Gastroesophageal sphincter (tissue), 3 donors: ENCODE data around the gene CBFB.

ENCODE experiments used
- EP300 ChIP-seq: sonication (generic); formaldehyde crosslinking; IDR thresholded peaks from one replicate; pipeline ENCODE4 v1.6.1; 2017; ENCODE audit warnings: antibody characterized with exemption, mild to moderate bottlenecking
- POLR2A ChIP-seq, 2 donors: fragments of 450-650 bp; IDR thresholded peaks; one replicate each; pipeline ENCODE4 v1.6.1; 2017; ENCODE audit warnings: antibody characterized with exemption in 2 of 2, mild to moderate bottlenecking in 2 of 2, moderate library complexity in 1 of 2
- POLR2AphosphoS5 ChIP-seq: sonication (generic); formaldehyde crosslinking; IDR thresholded peaks from one replicate; pipeline ENCODE4 v1.6.1; 2017; ENCODE audit warnings: antibody characterized with exemption
- TF ChIP-seq, protein P1 (sequence below), 4 experiments: fragments of 200-600 bp in 2 of 4; fragments of 450-650 bp in 2 of 4; sonication (generic) in 1 of 4; IDR thresholded peaks; one replicate each; pipeline ENCODE4 v1.5.1; 2017 to 2019; ENCODE audit warnings: antibody characterized with exemption in 4 of 4, mild to moderate bottlenecking in 2 of 4, moderate library complexity in 2 of 4

DNA sequence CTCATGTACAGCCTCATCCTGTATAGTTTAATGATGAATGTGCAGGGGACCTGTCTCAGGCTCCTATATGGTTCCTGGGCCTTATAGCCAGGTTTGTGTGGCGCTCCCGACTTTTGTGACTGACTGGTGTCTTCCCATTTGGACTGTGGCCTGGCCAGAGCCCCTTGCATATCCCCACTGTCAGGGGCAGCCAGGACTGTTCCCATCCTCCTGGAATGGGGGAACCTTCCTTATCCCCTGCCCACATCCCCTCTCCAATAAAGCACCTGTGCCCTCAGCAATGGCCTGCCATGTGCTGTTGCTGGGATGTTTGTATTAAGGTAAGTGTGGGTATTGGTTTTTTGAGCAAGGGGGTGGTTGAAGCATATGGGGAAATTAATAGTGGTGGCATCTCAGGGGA lies 119.3 kb downstream of the CBFB start:
- TF ChIP-seq, protein P1, sequence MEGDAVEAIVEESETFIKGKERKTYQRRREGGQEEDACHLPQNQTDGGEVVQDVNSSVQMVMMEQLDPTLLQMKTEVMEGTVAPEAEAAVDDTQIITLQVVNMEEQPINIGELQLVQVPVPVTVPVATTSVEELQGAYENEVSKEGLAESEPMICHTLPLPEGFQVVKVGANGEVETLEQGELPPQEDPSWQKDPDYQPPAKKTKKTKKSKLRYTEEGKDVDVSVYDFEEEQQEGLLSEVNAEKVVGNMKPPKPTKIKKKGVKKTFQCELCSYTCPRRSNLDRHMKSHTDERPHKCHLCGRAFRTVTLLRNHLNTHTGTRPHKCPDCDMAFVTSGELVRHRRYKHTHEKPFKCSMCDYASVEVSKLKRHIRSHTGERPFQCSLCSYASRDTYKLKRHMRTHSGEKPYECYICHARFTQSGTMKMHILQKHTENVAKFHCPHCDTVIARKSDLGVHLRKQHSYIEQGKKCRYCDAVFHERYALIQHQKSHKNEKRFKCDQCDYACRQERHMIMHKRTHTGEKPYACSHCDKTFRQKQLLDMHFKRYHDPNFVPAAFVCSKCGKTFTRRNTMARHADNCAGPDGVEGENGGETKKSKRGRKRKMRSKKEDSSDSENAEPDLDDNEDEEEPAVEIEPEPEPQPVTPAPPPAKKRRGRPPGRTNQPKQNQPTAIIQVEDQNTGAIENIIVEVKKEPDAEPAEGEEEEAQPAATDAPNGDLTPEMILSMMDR (IDR thresholded peaks at IDR 0.05) = no peak
- TF ChIP-seq POLR2A (IDR thresholded peaks at IDR 0.05) (no peak), EP300 (no peak), POLR2AphosphoS5 (no peak)
